HepG2 (cell line): ENCODE results near the gene DYDC2. TPM values are rescaled to one million over a fixed set of nuclear protein-coding genes. Genes with fewer than 3 reads are reported as not detected.
A peak's percentile ranks its signal among the peaks of the same experiment; 100 is the strongest.

ENCODE experiments used
- ATAC-seq: fragments of 200-7000 bp; cut with Tn5 transposase; 3 replicates; pipeline ENCODE4 v1.9.1; 2020; ENCODE audit warnings: mild to moderate bottlenecking, moderate library complexity
- BruUV-seq: library from RNA; stranded (reverse); fragments of 400-500 nt; replicated peaks from 2 replicates; lab custom pipeline; 2021; lab: Mats Ljungman, UMichigan
- CTCF ChIA-PET: fragments of 300-600 bp; formaldehyde crosslinking; extraction: SDS; loops from one replicate; lab custom pipeline; 2021; ENCODE audit warnings: low total read pairs, inconsistent platforms, low intra/inter-chr PET ratio; lab: Yijun Ruan, JAX
- POLR2A ChIA-PET: fragments of 350-600 bp; sonication (Branson Sonifier 250); formaldehyde crosslinking; loops from one replicate; lab custom pipeline; 2020; ENCODE audit warnings: antibody characterized with exemption, inconsistent platforms; lab: Yijun Ruan, JAX
- DNase-seq: peaks from one replicate; pipeline ENCODE4 v3.0.0-alpha.2; 2015; ENCODE audit warnings: low spot score
- FAIRE-seq: peaks from 3 replicates; lab custom pipeline; 2011; peaks lifted over from hg19 to GRCh38; lab: Jason Lieb, UNC
- H2AFZ ChIP-seq: one replicate; pipeline ENCODE4 v1.6.1; 2011; ENCODE audit warnings: low read length, inconsistent platforms
- H3K27ac ChIP-seq: fragments of 300-600 bp; 3 replicates; pipeline ENCODE4 v1.8.0; 2011; ENCODE audit warnings: mixed run types, mild to moderate bottlenecking, mixed read lengths, low read length, inconsistent platforms; ENCODE audit not compliant: insufficient read depth; ENCODE audit errors: extremely low read length
- H3K27me3 ChIP-seq, 2 experiments: fragments of 200-600 bp in 1 of 2; 2 replicates in 1 of 2; 3 replicates in 1 of 2; pipeline versions ENCODE4 v1.6.0 to v1.8.0; 2011; ENCODE audit warnings: low read length in 2 of 2, mild to moderate bottlenecking in 2 of 2, moderate library complexity in 2 of 2, inconsistent platforms in 1 of 2; ENCODE audit not compliant: insufficient read depth in 2 of 2, control insufficient read depth in 1 of 2
- H3K36me3 ChIP-seq, 2 experiments: fragments of 200-600 bp in 1 of 2; replicated peaks in 1 of 2; 2 replicates in 1 of 2; 3 replicates in 1 of 2; pipeline versions ENCODE4 v1.5.1 to v1.8.0; 2011; ENCODE audit warnings: low read length in 2 of 2, inconsistent platforms in 1 of 2; ENCODE audit not compliant: insufficient read depth in 2 of 2, control insufficient read depth in 1 of 2
- H3K4me1 ChIP-seq: 2 replicates; pipeline ENCODE4 v1.5.1; 2012; ENCODE audit warnings: low read length, inconsistent platforms; ENCODE audit not compliant: insufficient read depth
- H3K4me2 ChIP-seq: 2 replicates; pipeline ENCODE4 v1.6.0; 2011; ENCODE audit warnings: low read depth, low read length, inconsistent platforms
- H3K4me3 ChIP-seq, 3 experiments: fragments of 200-600 bp in 1 of 3; sonication (generic), shearing (Covaris generic) in 1 of 3; replicated peaks in 1 of 3; 2 replicates each; pipeline ENCODE4 v1.5.1; 2011 to 2016; ENCODE audit warnings: low read length in 3 of 3, inconsistent platforms in 2 of 3, low read depth in 2 of 3, mild to moderate bottlenecking in 2 of 3, control low read depth in 1 of 3, mixed read lengths in 1 of 3; ENCODE audit not compliant: insufficient read depth in 1 of 3
- H3K79me2 ChIP-seq: one replicate; pipeline ENCODE4 v1.6.1; 2011; ENCODE audit warnings: low read length, inconsistent platforms; ENCODE audit not compliant: insufficient read depth
- H3K9ac ChIP-seq: 2 replicates; pipeline ENCODE4 v1.6.0; 2011; ENCODE audit warnings: mild to moderate bottlenecking, low read depth, low read length, inconsistent platforms; ENCODE audit not compliant: insufficient read depth
- H3K9me3 ChIP-seq: 2 replicates; pipeline ENCODE4 v1.5.1; 2012; ENCODE audit warnings: mild to moderate bottlenecking, low read length
- H4K20me1 ChIP-seq: 2 replicates; pipeline ENCODE4 v1.6.0; 2011; ENCODE audit warnings: inconsistent platforms, mild to moderate bottlenecking, low read length, moderate library complexity; ENCODE audit not compliant: insufficient read depth
- GATAD2A ChIP-seq: IDR thresholded peaks from 2 replicates; pipeline ENCODE4 v1.6.1; 2016
- GMEB1 ChIP-seq: sonication (generic); formaldehyde crosslinking; IDR thresholded peaks from 2 replicates; pipeline ENCODE4 v1.5.1; 2020; ENCODE audit warnings: missing genetic modification reagents, mild to moderate bottlenecking, borderline replicate concordance
- PRDM15 ChIP-seq: sonication (generic); formaldehyde crosslinking; IDR thresholded peaks from 2 replicates; pipeline ENCODE4 v1.4.0; 2020; ENCODE audit warnings: missing genetic modification reagents
- SMYD3 ChIP-seq: sonication (generic); formaldehyde crosslinking; IDR thresholded peaks from 2 replicates; pipeline ENCODE4 v1.8.1; 2023; ENCODE audit warnings: mild to moderate bottlenecking, missing genetic modification reagents
- ZNF142 ChIP-seq: sonication (generic); formaldehyde crosslinking; IDR thresholded peaks from 2 replicates; pipeline ENCODE4 v1.4.0; 2020; ENCODE audit warnings: missing genetic modification reagents
- ZNF570 ChIP-seq: sonication (generic); formaldehyde crosslinking; IDR thresholded peaks from 2 replicates; pipeline ENCODE4 v1.4.0; 2020; ENCODE audit warnings: mild to moderate bottlenecking, missing genetic modification reagents, borderline replicate concordance
- ZNF816 ChIP-seq: sonication (generic); formaldehyde crosslinking; IDR thresholded peaks from 2 replicates; pipeline ENCODE4 v1.8.0; 2022; ENCODE audit warnings: missing genetic modification reagents, mild to moderate bottlenecking, borderline replicate concordance
- ZUFSP ChIP-seq: sonication (generic); formaldehyde crosslinking; IDR thresholded peaks from 2 replicates; pipeline ENCODE4 v1.9.0; 2021; ENCODE audit warnings: missing genetic modification reagents, mild to moderate bottlenecking, borderline replicate concordance
- WGBS: methylation state at CpG from one replicate; pipeline ENCODE4 v1.1.6; 2017; ENCODE audit warnings: low lambda C conversion rate; 5-methylcytosine and 5-hydroxymethylcytosine counted together
- in situ Hi-C: cut with HindIII; loops from 2 replicates; pipeline ENCODE4 v1.10.0; 2017; ENCODE audit warnings: low pct_unique_long_range_greater_than_20kb; ENCODE audit not compliant: extremely low pct_ligation_motif_present
- intact Hi-C: fragments of 100-400 bp; cut with micrococcal nuclease; formaldehyde crosslinking; loops from one replicate; pipeline ENCODE4 v1.10.0; 2022; ENCODE audit not compliant: unreplicated experiment
- polyA plus RNA-seq, 8 experiments: library from polyadenylated mRNA; depleted of rRNA in 3 of 8; stranded (reverse) in 7 of 8; unstranded in 1 of 8; fragments of >200 nt; fragmentation: Illumina TruSeq in 4 of 8; extraction: Trizol in 4 of 8; gene quantifications; 2 replicates each; pipeline versions ENCODE4 v1.2.1 to v1.2.3, GENCODE V29; 2011 to 2016; ENCODE audit warnings: low read depth in 4 of 8, missing spikeins in 1 of 8, mixed read lengths in 1 of 8; ENCODE audit not compliant: insufficient read depth in 1 of 8
- total RNA-seq, 5 experiments: library from RNA; depleted of rRNA; stranded (reverse); fragments of >200 nt; fragmentation: Illumina TruSeq; extraction: Trizol; gene quantifications; 2 replicates each; pipeline ENCODE4 v1.2.3, GENCODE V29; 2016; ENCODE audit warnings: low read depth in 1 of 5

The DYDC2 gene
- total and polyA plus RNA-seq, 2 of the 13 experiments (the other 11 are each of a cell fraction or from before 2014, with no cell fraction given) = 0.98 to 2.3 TPM

GRCh38 chr10:80408242-80409101, 51.9 kb downstream of the DYDC2 start, which contains the start of gene PRXL2A:
PRXL2A (plus strand) TSS chr10:80408551; CDS start chr10:80420468, 11,917 bp downstream.
- Histone ChIP-seq H3K27ac (peak within 1 kb of the TSS; percentile 99), H3K79me2 (peaks cover 52% of the 10 kb centered on the region), H3K4me2 (peak within 1 kb of the TSS; percentile 82), H3K9me3 (no peaks in the 10 kb centered on the region), H3K4me3 (peak within 1 kb of the TSS; percentile 76 to 86 (median 78)), H3K4me1 (peaks cover 67% of the 10 kb centered on the region), H3K27me3 (no peaks in the 10 kb centered on the region; a peak in 1 of 5 replicates), H3K36me3 (no peaks in the 10 kb centered on the region), H2AFZ (no peak within 1 kb of the TSS), H3K9ac (peak within 1 kb of the TSS; percentile 92), H4K20me1 (peaks cover 10% of the 10 kb centered on the region; the same call in 1 of the 2 replicates)
- CTCF ChIA-PET = no interaction called here
- intact Hi-C loops (loop anchor here (5.0 kb wide), 1 partner anchor 34 kb away; no protein-coding TSS in a partner anchor), in situ Hi-C loops (no loop called here)
- peak; percentile 12 for FAIRE-seq
- 1% methylated on average over 18 of the region's 96 CpGs for WGBS
- peak; percentile 88 for ATAC-seq
- POLR2A ChIA-PET = interaction anchor here (0.5 to 2.9 kb wide), 34 partner anchors 7 to 1435 kb away, joined by 3 to 39 read pairs (median 4); partner anchors contain the start of genes MAT1A and TSPAN14
- BruUV-seq = no TSS peak
- DNase-seq = peak; percentile 74
- no peak for TF ChIP-seq SMYD3
- TF ChIP-seq ZUFSP (CRISPR knock-in tag) = no peak
- TF ChIP-seq ZNF142 = peak; percentile 82
- no peak for TF ChIP-seq GMEB1 (CRISPR knock-in tag)
- TF ChIP-seq ZNF570 (CRISPR knock-in tag) = no peak
- peak; percentile 65; the same call in 1 of the 2 replicates for TF ChIP-seq PRDM15 (CRISPR knock-in tag)
- TF ChIP-seq GATAD2A (CRISPR knock-in tag) = no peak
- TF ChIP-seq ZNF816 = peak; percentile 68; the same call in 1 of the 2 replicates
